B cell (primary cell): ENCODE data around the gene FKBP2. TPM values are rescaled to one million over a fixed set of nuclear protein-coding genes. Genes with fewer than 3 reads are reported as not detected.

Experiments used
- ATAC-seq: fragments of 200-7000 bp; cut with Tn5 transposase; one replicate; pipeline ENCODE4 v1.10.0; 2021; ENCODE audit warnings: low read depth, mild to moderate bottlenecking, moderate number of reproducible peaks, moderate library complexity
- CTCF ChIA-PET: fragments of 350-600 bp; sonication (Branson Sonifier 250); formaldehyde crosslinking; loops from one replicate; lab custom pipeline; 2021; ENCODE audit warnings: antibody characterized with exemption, inconsistent platforms; lab: Charles Lee
- POLR2A ChIA-PET: fragments of 350-600 bp; sonication (Branson Sonifier 250); formaldehyde crosslinking; loops from one replicate; lab custom pipeline; 2021; ENCODE audit warnings: antibody characterized with exemption; lab: Charles Lee
- DNase-seq: peaks from one replicate; pipeline ENCODE4 v3.0.0; 2013
- H2AFZ ChIP-seq: 2 replicates; pipeline ENCODE4 v1.6.1; 2012; ENCODE audit warnings: mild to moderate bottlenecking, low read depth, low read length; ENCODE audit not compliant: insufficient read depth, poor library complexity, severe bottlenecking
- H3K27ac ChIP-seq, 2 donors: 1 replicate in 1 of 2; 2 replicates in 1 of 2; pipeline ENCODE4 v1.5.1; 2012 to 2013; ENCODE audit warnings: low read length in 2 of 2, mild to moderate bottlenecking in 2 of 2, moderate library complexity in 1 of 2
- H3K27me3 ChIP-seq, 4 experiments: fragments of 200-600 bp in 1 of 4; sonication (generic) in 1 of 4; replicated peaks in 1 of 4; 1 replicate in 2 of 4; 2 replicates in 2 of 4; pipeline versions ENCODE4 v1.6.1 to v1.7.0; 2013 to 2016; ENCODE audit warnings: low read length in 3 of 4, mild to moderate bottlenecking in 2 of 4, mixed read lengths in 1 of 4, moderate library complexity in 1 of 4; ENCODE audit not compliant: insufficient read depth in 4 of 4, control insufficient read depth in 3 of 4; ENCODE audit errors: control extremely low read depth in 1 of 4
- H3K36me3 ChIP-seq, 2 experiments: replicated peaks in 1 of 2; 1 replicate in 1 of 2; 2 replicates in 1 of 2; pipeline versions ENCODE4 v1.6.1 to v1.7.1; 2013; ENCODE audit warnings: low read length in 1 of 2; ENCODE audit not compliant: insufficient read depth in 2 of 2, control insufficient read depth in 1 of 2; ENCODE audit errors: control extremely low read depth in 1 of 2, extremely low read depth in 1 of 2
- H3K4me1 ChIP-seq, 2 donors: fragments of 200-600 bp in 1 of 2; sonication (generic) in 1 of 2; 1 replicate in 1 of 2; 2 replicates in 1 of 2; pipeline versions ENCODE4 v1.5.1 to v1.6.1; 2013 to 2017; ENCODE audit warnings: low read length in 2 of 2; ENCODE audit not compliant: control insufficient read depth in 2 of 2, insufficient read depth in 2 of 2
- H3K4me2 ChIP-seq: replicated peaks from 2 replicates; pipeline ENCODE3; 2012; ENCODE audit warnings: mild to moderate bottlenecking, low read depth, low read length; ENCODE audit not compliant: poor library complexity, severe bottlenecking
- H3K4me3 ChIP-seq, 5 experiments: fragments of 200-600 bp in 1 of 5; sonication (generic) in 1 of 5; 1 replicate in 3 of 5; 2 replicates in 2 of 5; pipeline versions ENCODE4 v1.5.1 to v1.7.0; 2011 to 2016; ENCODE audit warnings: low read length in 4 of 5, mild to moderate bottlenecking in 4 of 5, low read depth in 2 of 5, control low read depth in 1 of 5, moderate library complexity in 1 of 5; ENCODE audit not compliant: insufficient read depth in 1 of 5; ENCODE audit errors: control extremely low read depth in 1 of 5, extremely low read depth in 1 of 5
- H3K79me2 ChIP-seq: fragments of 200-600 bp; sonication (generic); one replicate; pipeline ENCODE4 v1.6.0; 2016; ENCODE audit warnings: low read length; ENCODE audit not compliant: control insufficient read depth, insufficient read depth
- H3K9ac ChIP-seq: fragments of 200-600 bp; sonication (generic); 2 replicates; pipeline ENCODE4 v1.6.1; 2017; ENCODE audit warnings: mild to moderate bottlenecking, low read length, moderate library complexity
- H3K9me3 ChIP-seq, 3 donors: one replicate each; pipeline versions ENCODE4 v1.6.1 to v1.7.1; 2013; ENCODE audit warnings: low read length in 2 of 3; ENCODE audit not compliant: control insufficient read depth in 2 of 3, insufficient read depth in 1 of 3; ENCODE audit errors: control extremely low read depth in 1 of 3
- H4K20me1 ChIP-seq: 2 replicates; pipeline ENCODE4 v1.6.0; 2012; ENCODE audit warnings: mild to moderate bottlenecking, low read length; ENCODE audit not compliant: insufficient read depth, control insufficient read depth, poor library complexity, severe bottlenecking
- H3K27ac Mint-ChIP-seq: one replicate; pipeline ENCODE4 v1.8.0; 2021; ENCODE audit warnings: mixed read lengths
- H3K27me3 Mint-ChIP-seq: one replicate; pipeline ENCODE4 v1.8.0; 2021; ENCODE audit warnings: mixed read lengths
- H3K4me1 Mint-ChIP-seq: one replicate; pipeline ENCODE4 v1.8.0; 2021; ENCODE audit warnings: mixed read lengths
- H3K4me3 Mint-ChIP-seq: one replicate; pipeline ENCODE4 v1.8.0; 2021; ENCODE audit warnings: mixed read lengths
- H3K9me3 Mint-ChIP-seq: one replicate; pipeline ENCODE4 v1.8.0; 2022; ENCODE audit warnings: mixed read lengths; ENCODE audit not compliant: insufficient read depth
- EZH2 ChIP-seq: IDR thresholded peaks from 2 replicates; pipeline ENCODE4 v1.6.1; 2012; ENCODE audit warnings: borderline replicate concordance, low read depth, mild to moderate bottlenecking, moderate library complexity, low read length; ENCODE audit not compliant: insufficient read depth, poor library complexity, severe bottlenecking
- WGBS: methylation state at CpG from one replicate; pipeline ENCODE4 v1.1.5; 2013; ENCODE audit warnings: missing lambda C conversion rate; ENCODE audit not compliant: insufficient coverage; 5-methylcytosine and 5-hydroxymethylcytosine counted together
- intact Hi-C: fragments of 100-400 bp; cut with micrococcal nuclease; formaldehyde crosslinking; loops from one replicate; pipeline ENCODE4 v1.10.0; 2022
- polyA plus RNA-seq: library from polyadenylated mRNA; depleted of rRNA; stranded (reverse); fragments of >200 nt; gene quantifications from 2 replicates; pipeline ENCODE4 v1.2.3, GENCODE V29; 2012
- total RNA-seq, 2 donors: library from RNA; stranded (reverse); fragments of 120-200 nt in 1 of 2; gene quantifications; 1 replicate in 1 of 2; 2 replicates in 1 of 2; pipeline versions ENCODE4 v1.2.3 to v1.2.4, GENCODE V29; 2013 to 2022
- TF ChIP-seq, protein P1 (sequence below): fragments of 200-600 bp; IDR thresholded peaks from one replicate; pipeline ENCODE4 v1.8.0; 2022; ENCODE audit warnings: antibody characterized with exemption, mild to moderate bottlenecking

Gene FKBP2
- total and polyA plus RNA-seq, 2 donors (not counting 1 experiment from before 2014, with no cell fraction given), result 23.7 to 38.2 TPM

- no peaks in the 10 kb centered on the region for H4K20me1 ChIP-seq
- POLR2A ChIA-PET, result interaction anchor here (0.6 kb wide), 1 partner anchor 68 kb away, joined by 4 read pairs; no protein-coding TSS in a partner anchor
- no peak overlapping the region for H3K4me3 Mint-ChIP-seq
- H3K27ac Mint-ChIP-seq, result no peak overlapping the region
- H3K4me1 Mint-ChIP-seq, result no peaks in the 10 kb centered on the region
- H3K79me2 ChIP-seq, result no peaks in the 10 kb centered on the region
- CTCF ChIA-PET, result interaction anchor here (0.6 kb wide), 1 partner anchor 10 kb away, joined by 3 read pairs; no protein-coding TSS in a partner anchor
- no peak overlapping the region for H2AFZ ChIP-seq
- H3K27me3 Mint-ChIP-seq, result no peaks in the 10 kb centered on the region
- H3K36me3 ChIP-seq, result no peaks in the 10 kb centered on the region
- TF ChIP-seq, protein P1, sequence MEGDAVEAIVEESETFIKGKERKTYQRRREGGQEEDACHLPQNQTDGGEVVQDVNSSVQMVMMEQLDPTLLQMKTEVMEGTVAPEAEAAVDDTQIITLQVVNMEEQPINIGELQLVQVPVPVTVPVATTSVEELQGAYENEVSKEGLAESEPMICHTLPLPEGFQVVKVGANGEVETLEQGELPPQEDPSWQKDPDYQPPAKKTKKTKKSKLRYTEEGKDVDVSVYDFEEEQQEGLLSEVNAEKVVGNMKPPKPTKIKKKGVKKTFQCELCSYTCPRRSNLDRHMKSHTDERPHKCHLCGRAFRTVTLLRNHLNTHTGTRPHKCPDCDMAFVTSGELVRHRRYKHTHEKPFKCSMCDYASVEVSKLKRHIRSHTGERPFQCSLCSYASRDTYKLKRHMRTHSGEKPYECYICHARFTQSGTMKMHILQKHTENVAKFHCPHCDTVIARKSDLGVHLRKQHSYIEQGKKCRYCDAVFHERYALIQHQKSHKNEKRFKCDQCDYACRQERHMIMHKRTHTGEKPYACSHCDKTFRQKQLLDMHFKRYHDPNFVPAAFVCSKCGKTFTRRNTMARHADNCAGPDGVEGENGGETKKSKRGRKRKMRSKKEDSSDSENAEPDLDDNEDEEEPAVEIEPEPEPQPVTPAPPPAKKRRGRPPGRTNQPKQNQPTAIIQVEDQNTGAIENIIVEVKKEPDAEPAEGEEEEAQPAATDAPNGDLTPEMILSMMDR, result no peak
- no peak for TF ChIP-seq EZH2
- H3K27ac ChIP-seq, result no peak overlapping the region
- H3K4me3 ChIP-seq, result no peak overlapping the region
- no peaks in the 10 kb centered on the region for H3K9me3 Mint-ChIP-seq
- intact Hi-C loops, result no loop called here
- H3K4me2 ChIP-seq, result no peak overlapping the region
- no peaks in the 10 kb centered on the region for H3K27me3 ChIP-seq
- H3K9me3 ChIP-seq, result no peaks in the 10 kb centered on the region
- ATAC-seq, result no peak
- 95% methylated on average over 4 of the region's 4 CpGs for WGBS
- H3K9ac ChIP-seq, result no peak overlapping the region
- no peaks in the 10 kb centered on the region for H3K4me1 ChIP-seq
- DNase-seq, result no peak
Observed at GRCh38 chr11:64259533-64260067, 18.7 kb downstream of the FKBP2 start.

GRCh38 chr11:64260147-64260708 is 19.3 kb downstream of the FKBP2 start:
- no peaks in the 10 kb centered on the region for H3K79me2 ChIP-seq
- H3K4me2 ChIP-seq, result no peak overlapping the region
- 84% methylated on average over 4 of the region's 6 CpGs for WGBS
- no peaks in the 10 kb centered on the region for H3K9me3 Mint-ChIP-seq
- DNase-seq, result no peak
- no peak overlapping the region for H3K9ac ChIP-seq
- H3K27me3 Mint-ChIP-seq, result no peaks in the 10 kb centered on the region
- no peaks in the 10 kb centered on the region for H3K27me3 ChIP-seq
- ChIA-PET POLR2A (no interaction called here), CTCF (no interaction called here)
- no peak for ATAC-seq
- no peaks in the 10 kb centered on the region for H4K20me1 ChIP-seq
- H3K4me1 Mint-ChIP-seq, result no peaks in the 10 kb centered on the region
- no peak overlapping the region for H2AFZ ChIP-seq
- H3K27ac Mint-ChIP-seq, result no peak overlapping the region
- intact Hi-C loops, result no loop called here
- H3K4me3 ChIP-seq, result no peak overlapping the region
- no peak overlapping the region for H3K27ac ChIP-seq
- no peaks in the 10 kb centered on the region for H3K9me3 ChIP-seq
- H3K4me1 ChIP-seq, result no peaks in the 10 kb centered on the region
- TF ChIP-seq EZH2, result no peak
- TF ChIP-seq, protein P1, result no peak
- H3K36me3 ChIP-seq, result no peaks in the 10 kb centered on the region
- no peak overlapping the region for H3K4me3 Mint-ChIP-seq
